Measurements from ENCODE around the gene SLX1A.
"Not testable (repeated sequence)": the region's sequence is repeated elsewhere in the genome, so short reads cannot be mapped to it uniquely, and the experiment has no call there.

The SLX1A gene

DNA sequence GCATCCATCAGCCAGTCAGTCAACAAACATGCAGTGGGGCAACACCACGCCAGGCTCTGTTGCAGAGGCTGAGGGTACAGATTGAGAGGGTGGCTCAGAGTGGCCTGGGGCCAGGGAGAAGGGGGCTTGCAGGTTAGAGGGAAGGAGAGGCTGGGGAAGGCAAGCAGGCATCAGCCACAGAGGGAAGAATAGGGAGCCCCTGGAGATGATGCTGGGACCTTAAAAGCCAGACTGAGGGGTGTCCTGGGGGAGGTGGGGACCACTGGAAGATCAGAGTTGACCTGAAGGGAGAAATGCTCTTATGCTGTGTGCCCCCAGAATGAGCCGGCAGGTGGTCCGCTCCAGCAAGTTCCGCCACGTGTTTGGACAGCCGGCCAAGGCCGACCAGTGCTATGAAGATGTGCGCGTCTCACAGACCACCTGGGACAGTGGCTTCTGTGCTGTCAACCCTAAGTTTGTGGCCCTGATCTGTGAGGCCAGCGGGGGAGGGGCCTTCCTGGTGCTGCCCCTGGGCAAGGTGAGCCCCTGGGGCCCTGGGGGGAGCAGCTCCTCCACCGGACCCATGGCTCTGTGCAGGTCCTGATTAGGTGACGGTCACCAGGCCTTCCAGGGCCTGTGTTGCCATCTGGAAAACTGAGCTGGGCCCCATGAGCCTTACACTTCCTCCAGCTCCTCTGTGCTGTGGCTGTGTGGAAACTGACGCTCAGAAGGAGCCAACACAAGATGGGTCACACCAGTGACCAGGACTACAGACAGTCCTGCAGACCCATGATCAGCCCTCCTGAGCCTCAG, 8.6 kb upstream of the SLX1A start:
- DNase-seq: no peak

DNA sequence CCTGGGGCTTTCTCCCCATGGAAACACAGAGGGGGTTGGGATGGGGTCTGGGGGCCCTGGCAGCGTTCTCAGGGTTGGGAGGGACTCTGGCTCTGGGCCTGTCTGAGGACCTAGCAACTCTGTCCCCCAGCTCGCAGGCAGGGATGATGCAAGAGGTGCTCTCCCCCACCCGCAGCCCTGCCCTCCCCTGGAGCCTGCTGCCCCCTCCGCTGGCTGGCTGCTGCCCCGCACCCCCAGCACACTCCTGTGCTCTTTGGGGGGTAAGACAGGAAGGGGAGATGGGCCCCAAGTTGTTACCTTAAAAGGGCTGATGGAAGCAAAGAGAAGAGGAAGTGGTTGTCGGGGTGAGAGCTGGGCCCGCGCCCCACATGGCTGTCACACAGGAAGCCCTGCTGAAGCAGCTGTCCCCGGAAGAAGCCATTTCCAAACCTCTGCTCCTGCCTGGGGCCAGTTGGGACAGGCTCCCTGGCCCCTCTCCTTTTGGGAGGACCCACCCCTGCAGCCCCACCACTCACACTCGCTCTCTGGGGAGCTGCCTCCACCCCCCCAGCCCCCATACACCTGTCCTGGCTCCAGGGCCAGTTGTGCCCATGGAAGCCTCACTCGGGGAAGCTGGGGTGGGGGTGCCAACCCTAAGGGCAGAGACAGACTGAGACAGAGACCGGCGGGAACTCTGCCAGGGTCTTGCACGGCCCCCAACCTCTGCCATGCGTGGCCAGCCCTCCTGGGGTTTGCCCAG, 7.8 kb upstream of the SLX1A start:
- no peak for DNase-seq

GRCh38 chr16:30186444-30186781, 7.3 kb upstream of the SLX1A start:
- DNase-seq: no peak

DNA sequence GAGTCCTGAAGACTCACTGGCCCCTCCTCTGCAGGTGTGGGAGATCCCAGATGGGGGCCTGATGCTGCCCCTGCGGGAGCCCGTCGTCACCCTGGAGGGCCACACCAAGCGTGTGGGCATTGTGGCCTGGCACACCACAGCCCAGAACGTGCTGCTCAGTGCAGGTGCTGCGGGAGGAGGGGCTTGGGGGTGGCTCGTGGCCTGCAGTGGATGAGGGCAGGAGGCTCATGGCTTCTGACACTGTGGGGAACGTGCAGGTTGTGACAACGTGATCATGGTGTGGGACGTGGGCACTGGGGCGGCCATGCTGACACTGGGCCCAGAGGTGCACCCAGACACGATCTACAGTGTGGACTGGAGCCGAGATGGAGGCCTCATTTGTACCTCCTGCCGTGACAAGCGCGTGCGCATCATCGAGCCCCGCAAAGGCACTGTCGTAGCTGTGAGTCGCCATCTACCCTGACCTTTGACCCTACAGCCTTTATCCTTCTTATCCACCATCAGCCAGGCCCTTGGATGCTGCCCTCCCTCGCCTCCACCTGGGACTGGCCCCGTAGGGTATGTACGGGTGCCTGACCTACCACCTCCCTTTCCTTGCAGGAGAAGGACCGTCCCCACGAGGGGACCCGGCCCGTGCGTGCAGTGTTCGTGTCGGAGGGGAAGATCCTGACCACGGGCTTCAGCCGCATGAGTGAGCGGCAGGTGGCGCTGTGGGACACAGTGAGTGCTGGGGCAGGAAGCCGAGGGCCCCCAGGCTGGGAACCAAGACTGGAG, 6.7 kb upstream of the SLX1A start:
- peak in 1 of 2 experiments; percentile 17 for DNase-seq

- DNase-seq: no peak
Observed at GRCh38 chr16:30187556-30187865, 6.2 kb upstream of the SLX1A start.

DNA sequence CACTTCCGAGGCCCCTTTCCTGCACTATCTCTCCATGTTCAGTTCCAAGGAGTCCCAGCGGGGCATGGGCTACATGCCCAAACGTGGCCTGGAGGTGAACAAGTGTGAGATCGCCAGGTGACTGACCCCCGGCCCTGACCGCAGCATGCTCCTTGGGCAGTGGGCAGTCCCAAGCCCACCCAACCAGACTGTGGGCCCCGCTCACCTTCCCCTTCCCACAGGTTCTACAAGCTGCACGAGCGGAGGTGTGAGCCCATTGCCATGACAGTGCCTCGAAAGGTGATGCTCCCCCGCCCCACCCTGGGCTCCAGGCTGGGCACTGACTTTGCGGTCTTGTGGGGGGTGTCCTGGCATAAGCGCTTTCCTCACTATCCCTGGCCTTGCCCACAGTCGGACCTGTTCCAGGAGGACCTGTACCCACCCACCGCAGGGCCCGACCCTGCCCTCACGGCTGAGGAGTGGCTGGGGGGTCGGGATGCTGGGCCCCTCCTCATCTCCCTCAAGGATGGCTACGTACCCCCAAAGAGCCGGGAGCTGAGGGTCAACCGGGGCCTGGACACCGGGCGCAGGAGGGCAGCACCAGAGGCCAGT, 5.6 kb upstream of the SLX1A start:
- DNase-seq: no peak

DNA sequence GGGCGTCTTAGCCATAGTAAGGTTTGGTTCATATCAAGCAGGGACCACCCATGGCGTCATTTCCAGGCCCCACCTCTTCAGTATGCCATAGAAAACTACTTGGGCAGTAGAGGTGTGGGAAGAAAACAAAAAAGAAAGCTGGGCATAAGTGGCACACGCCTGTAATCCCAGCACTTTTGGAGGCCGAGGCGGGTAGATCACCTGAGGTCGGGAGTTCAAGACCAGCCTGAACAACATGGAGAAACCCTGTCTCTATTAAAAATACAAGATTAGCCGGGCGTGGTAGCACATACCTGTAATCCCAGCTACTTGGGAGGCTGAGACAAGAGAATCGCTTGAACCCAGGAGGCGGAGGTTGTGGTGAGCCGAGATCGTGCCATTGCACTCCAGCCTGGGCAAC, 2.5 kb upstream of the SLX1A start:
- DNase-seq: not testable (repeated sequence)

DNA sequence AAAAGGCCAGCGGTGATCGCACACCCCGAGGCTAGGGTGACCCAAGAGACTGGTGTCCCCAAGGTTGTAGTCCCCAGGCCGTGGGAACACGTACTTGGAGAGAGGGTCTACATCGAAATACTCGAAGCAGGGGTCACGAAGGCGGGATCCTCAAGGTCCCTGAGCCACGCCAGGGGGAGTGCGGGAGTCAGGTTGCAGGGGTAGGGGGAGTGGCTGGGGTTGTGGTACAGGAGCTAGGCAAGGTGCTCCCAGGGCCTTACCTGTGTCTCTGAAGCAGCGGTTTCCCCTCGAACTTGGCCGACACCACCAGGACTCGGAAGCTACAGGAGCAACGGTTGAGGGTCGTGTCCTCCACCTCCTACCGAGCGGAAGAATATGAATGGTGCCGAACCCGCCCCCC, 577 bp upstream of the SLX1A start:
- DNase-seq: not testable (repeated sequence)

- DNase-seq: not testable (repeated sequence)
Observed at GRCh38 chr16:30194172-30194925, 674 bp downstream of the SLX1A start.

DNA sequence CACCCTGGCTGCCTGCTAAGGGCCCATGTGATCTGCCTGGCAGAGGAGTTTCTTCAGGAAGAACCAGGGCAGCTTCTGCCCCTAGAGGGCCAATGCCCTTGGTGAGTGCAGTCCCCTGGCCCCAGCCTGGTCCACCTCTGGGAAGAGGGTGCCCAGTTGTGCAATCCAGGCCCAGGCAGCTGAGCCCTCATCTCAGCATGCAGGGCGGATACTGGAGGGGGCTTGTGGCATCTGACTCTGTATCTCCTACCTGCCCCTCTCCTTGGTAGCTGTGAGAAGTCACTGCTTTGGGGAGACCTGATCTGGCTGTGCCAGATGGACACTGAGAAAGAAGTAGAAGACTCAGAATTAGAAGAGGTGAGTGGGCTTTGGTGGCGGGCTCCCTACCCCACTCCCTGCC, 3.3 kb downstream of the SLX1A start:
- DNase-seq: not testable (repeated sequence)

DNA sequence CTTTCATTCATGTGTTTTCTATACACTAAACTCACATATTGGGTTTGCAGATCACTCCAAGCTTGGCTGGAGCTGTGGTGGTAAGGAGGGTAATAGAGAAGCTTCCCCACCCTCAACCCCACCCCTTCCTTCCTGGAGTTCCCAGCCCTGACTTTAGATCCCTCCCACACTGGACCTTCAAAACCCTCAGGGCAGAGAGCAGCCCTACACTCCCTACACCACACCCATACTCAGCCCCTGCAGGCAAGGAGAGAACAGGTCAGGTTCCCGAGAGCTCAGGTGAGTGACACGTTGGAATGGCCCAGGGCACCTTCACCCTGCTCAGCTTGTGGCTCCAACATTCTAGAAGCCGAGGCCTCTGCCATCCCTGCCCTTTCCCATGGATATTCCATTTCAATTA, 5.4 kb downstream of the SLX1A start, which contains the start of gene SULT1A3:
SULT1A3 (plus strand) TSS at position 207 of the 400 bp plus-strand sequence. CDS start 1,474 bp downstream, outside the sequence.
- not testable (repeated sequence) for DNase-seq

GRCh38 chr16:30199608-30200343, 6.1 kb downstream of the SLX1A start:
- DNase-seq: not testable (repeated sequence)

- DNase-seq: not testable (repeated sequence)
Observed at GRCh38 chr16:30205541-30206236, 12.0 kb downstream of the SLX1A start.

DNA sequence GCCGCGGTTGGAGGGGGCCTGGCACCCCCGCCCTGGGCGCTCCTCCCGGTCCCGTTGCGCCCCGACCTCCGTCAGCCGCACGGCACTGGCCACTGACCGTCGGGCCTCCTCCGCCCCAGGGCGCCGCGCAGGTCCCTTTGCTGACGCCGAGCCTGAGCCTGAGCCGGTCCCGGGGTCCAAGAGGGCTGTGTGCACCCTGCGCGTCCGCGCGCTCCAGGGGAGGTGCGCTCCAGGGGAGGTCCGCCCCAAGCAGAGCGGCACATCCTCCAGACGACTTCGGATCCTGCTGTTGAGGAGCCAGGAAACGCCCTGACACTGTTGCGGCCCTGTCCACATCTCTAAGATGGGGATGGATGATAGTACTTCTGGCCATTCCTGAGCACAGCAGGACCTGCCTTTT, 12.6 kb downstream of the SLX1A start:
- DNase-seq: not testable (repeated sequence)

DNA sequence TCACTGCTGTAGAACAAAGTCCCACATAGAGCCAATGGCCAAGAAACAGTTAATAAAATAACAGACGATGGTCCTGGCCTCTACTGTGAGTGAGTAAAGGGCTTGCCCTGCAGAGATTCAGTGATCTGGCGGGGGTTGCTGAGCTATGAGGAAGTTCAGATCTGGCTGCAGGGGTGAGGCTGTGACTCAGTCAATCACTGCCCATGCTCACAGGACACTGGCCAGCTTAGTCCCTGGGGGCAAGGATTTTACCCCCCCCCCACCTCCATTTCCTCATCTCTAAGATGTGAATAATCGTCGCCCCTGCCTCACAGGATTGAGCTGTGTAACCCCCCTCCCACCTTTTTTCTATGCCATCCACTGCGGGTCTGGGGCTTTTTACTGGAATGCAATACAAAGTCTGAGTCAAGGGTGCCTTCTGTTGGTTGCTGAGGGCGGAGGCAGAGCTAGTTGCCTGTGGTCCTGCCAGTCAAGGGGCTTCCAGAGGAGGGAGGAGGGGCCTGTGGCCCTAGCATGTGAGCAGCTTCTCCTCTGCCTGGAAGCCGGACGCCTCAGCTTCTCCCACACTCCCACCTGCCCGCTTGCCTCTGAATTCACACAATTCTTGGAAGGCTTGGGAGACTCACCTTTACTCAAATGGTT, 13.5 kb downstream of the SLX1A start:
- not testable (repeated sequence) for DNase-seq

GRCh38 chr16:30209032-30209431, 15.4 kb downstream of the SLX1A start:
- not testable (repeated sequence) for DNase-seq

DNA sequence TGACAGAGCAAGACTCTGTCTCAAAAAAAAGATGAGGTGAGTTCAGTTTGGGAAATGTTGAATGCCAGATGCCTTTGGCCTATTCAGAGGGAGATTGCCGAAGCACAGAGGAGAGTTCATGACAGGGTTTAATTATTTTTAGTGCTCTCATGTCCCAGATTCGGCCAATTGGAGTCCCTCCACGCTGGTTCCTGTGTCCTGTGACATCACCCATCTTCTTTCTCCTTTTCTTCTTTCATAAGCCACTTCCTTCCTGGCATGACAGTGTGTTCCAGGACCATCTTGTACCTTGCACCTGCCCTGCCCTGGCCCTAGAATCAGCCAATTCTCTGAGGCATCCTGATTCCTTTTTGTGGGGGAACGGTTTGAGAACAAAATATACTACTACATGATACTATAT, 17.7 kb downstream of the SLX1A start:
- DNase-seq: not testable (repeated sequence)

DNA sequence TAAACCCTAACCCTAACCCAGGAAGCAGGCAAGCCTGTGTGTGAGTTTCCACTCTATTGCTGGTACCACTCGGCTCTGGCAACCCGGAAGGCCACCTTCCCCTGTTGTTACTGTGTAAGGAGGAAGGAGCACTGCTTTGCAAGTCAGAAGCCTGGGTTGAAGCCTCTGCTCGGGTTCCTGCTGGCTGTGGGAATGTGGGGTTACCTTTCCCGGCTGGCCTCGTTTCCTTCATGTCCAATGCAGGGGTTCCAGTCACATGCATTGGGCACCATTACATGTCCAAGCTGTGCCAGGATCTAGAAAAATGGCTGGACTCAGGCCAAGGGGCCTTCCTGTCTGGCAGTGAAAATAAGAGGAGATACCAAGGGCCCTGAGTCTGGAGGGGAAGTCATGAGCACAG, 23.4 kb downstream of the SLX1A start:
- not testable (repeated sequence) for DNase-seq
